Stimulated activated CD8-positive, alpha-beta memory T cell treated with anti-CD3 and anti-CD28 coated beads, Interleukin-12 subunit alpha, Interleukin-12 subunit beta, amount 100 ng/mL, for 24 hours (primary cell): Measurements from ENCODE around the gene SH3BGR.

Experiments used
- DNase-seq: peaks from one replicate; pipeline ENCODE4 v3.0.0-alpha.2; 2020; ENCODE audit errors: extremely low read depth

SH3BGR gene

DNA sequence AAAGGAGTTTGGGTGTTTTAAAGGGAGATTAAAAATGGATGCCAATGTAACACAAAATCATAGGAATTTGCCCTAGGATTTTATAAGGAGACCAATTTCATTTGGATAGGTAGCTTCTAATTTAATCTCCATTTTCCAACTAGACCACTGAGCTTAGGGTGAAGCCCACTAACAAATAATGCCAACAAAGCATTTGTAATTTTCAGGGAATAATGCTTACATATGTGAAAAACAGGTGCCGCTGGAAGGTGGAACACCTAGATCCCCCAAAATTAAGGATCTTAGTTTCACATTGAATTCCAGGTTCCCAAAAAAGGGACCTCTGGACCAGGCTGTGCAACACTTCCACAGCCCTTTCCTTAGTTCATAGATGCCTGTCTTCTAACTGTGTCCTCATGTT is 94.8 kb downstream of the SH3BGR start:
- no peak for DNase-seq

DNA sequence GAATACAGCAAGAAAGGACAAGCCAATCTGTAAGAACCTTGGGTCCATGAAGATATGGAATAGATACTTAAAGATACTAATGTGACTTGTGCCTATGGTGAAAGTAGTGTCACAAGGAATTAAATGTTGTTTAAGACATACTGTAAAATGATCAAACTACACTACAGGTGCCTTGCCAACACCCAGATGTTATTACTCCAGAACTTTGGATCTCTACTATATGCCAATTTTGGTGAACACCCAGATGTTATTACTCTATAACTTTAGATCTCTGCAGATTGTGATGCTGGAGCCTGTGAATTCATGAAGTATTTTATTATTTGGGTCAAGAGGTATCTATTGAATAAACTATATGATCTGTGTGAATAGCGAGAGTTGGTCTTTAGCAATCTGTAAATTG is 101.1 kb downstream of the SH3BGR start:
- DNase-seq: no peak

GRCh38 chr21:39553331-39553730 is 101.6 kb downstream of the SH3BGR start:
- no peak for DNase-seq

DNA sequence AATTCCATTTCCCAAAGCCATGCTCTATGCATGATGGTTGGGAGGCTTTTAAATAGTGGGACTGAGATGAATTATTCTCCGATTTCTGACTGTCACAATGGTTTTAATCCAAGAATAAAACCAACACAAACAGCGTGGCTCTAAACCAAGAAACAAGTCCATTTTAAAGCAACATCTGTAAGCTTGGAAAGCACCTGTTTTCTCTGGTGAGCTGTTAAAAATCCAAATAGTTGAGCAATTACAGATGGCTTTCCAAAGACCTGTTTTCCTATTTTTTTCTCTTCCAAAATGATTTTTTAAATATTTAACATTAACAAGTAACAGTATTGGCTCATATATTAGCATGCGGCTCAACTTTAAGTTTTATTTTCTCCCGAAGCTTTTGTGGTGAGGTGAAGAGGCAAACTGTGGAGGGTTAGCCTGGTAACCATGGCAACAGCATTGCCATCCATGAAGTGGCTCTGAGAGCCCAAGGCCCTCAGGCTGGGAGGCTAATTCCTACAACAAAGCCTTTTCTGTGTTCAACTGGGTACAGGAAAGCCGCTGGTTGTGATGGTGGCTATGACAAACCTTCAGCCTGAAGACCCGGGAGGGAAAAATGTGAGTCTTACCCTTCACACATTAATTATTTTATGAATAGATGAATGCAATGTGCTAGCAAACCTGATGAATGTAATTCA is 104.3 kb downstream of the SH3BGR start:
- no peak for DNase-seq

- no peak for DNase-seq
Observed at GRCh38 chr21:39559511-39559910, 107.7 kb downstream of the SH3BGR start.

DNA sequence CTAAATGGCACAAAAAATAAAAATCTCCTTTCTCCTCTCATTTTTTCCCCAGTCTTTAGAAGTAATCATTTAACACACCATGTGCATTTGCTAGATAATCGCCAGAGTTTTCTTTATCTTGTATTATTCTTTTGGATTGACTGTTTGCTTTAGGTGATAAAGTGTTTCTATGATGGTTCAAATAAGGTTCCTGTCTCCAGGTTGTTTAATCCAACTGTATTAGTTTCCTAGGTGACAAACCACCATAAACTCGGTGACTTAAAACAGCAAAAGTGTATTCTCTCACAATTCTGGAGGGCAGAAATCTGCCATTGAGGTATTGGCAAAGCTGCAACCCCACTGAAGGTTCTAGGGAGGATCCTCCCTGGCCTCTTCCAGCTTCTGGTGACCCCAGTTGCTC is 109.4 kb downstream of the SH3BGR start:
- DNase-seq: no peak

GRCh38 chr21:39562791-39563770 is 111.3 kb downstream of the SH3BGR start:
- no peak for DNase-seq

GRCh38 chr21:39564200-39564599 is 112.4 kb downstream of the SH3BGR start:
- no peak for DNase-seq
